NB4 (cell line): Measurements from ENCODE around the gene TPPP2.

Experiments
- DNase-seq: peaks from one replicate; pipeline ENCODE4 v3.0.0; 2010; ENCODE audit warnings: low read depth
- H3K4me3 ChIP-seq: one replicate; pipeline ENCODE4 v1.5.1; 2011; ENCODE audit warnings: mild to moderate bottlenecking, low read depth, low read length, moderate library complexity
- MAX ChIP-seq: IDR thresholded peaks from 2 replicates; pipeline ENCODE4 v1.6.1; 2011; ENCODE audit warnings: low read depth, low read length
- MYC ChIP-seq: IDR thresholded peaks from 2 replicates; pipeline ENCODE4 v1.6.1; 2011; ENCODE audit warnings: low read depth, low read length
- POLR2A ChIP-seq: IDR thresholded peaks from 2 replicates; pipeline ENCODE4 v1.6.1; 2011; ENCODE audit warnings: mild to moderate bottlenecking; ENCODE audit not compliant: insufficient read length; ENCODE audit errors: extremely low read depth
- TF ChIP-seq, protein P1 (sequence below): IDR thresholded peaks from one replicate; pipeline ENCODE4 v1.5.1; 2012; ENCODE audit warnings: low read depth, low read length

Gene TPPP2

DNA sequence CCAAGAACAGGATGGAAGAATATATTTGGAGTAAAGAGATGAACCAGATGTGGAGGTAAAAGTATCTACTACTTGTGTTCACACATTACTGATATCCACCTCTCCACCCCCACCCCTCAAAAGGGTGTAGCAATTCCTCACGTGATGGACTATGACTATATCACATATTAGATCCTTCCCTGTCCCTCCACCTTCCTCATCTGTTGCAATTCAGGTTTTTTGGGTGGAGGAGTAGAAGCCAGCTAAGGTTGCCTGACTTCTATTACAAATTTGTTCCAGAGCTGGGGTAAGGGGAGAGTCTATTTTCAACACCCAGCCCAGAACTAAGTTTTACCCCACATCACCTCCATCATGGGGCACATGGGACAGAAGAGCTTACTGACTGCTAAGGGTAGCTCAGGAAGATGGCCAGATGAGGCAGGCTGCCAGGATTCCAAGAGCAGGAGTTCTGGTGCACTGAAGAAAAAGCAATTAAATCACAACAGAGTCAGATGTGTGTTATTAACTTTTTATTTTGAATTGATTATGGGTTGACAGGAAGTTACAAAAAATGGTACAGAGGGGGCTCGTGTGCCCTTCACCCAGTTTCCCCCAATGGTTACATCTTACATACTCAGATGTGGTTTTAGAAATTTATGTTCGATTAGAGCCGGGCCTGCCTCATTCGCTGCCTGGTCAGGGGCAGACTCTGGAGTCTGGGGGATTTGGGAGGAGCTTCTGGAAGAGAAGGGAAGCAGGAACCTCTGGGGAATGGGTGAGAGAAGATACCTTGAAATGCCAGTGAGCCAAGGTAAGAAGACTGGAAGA lies 2.5 kb downstream of the TPPP2 start:
- DNase-seq, result no peak
- TF ChIP-seq, protein P1, sequence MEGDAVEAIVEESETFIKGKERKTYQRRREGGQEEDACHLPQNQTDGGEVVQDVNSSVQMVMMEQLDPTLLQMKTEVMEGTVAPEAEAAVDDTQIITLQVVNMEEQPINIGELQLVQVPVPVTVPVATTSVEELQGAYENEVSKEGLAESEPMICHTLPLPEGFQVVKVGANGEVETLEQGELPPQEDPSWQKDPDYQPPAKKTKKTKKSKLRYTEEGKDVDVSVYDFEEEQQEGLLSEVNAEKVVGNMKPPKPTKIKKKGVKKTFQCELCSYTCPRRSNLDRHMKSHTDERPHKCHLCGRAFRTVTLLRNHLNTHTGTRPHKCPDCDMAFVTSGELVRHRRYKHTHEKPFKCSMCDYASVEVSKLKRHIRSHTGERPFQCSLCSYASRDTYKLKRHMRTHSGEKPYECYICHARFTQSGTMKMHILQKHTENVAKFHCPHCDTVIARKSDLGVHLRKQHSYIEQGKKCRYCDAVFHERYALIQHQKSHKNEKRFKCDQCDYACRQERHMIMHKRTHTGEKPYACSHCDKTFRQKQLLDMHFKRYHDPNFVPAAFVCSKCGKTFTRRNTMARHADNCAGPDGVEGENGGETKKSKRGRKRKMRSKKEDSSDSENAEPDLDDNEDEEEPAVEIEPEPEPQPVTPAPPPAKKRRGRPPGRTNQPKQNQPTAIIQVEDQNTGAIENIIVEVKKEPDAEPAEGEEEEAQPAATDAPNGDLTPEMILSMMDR, result no peak
- TF ChIP-seq MYC, result no peak
- TF ChIP-seq MAX, result no peak
- TF ChIP-seq POLR2A, result no peak
- no peak overlapping the region for H3K4me3 ChIP-seq

GRCh38 chr14:21033133-21033698 lies 3.2 kb downstream of the TPPP2 start:
- no peak for DNase-seq
- TF ChIP-seq MAX (no peak), MYC (no peak), POLR2A (no peak)
- TF ChIP-seq, protein P1, result no peak
- H3K4me3 ChIP-seq, result no peak overlapping the region

- H3K4me3 ChIP-seq, result no peak within 1 kb of the TSS
- TF ChIP-seq, protein P1, result no peak
- TF ChIP-seq POLR2A (no peak), MYC (no peak), MAX (no peak)
- no peak for DNase-seq
Measured at GRCh38 chr14:21034707-21035106, 4.7 kb downstream of the TPPP2 start, which contains the start of gene RNASE13. Gene RNASE13 (minus strand): TSS chr14:21034807. CDS start chr14:21034288, 519 bp downstream.

DNA sequence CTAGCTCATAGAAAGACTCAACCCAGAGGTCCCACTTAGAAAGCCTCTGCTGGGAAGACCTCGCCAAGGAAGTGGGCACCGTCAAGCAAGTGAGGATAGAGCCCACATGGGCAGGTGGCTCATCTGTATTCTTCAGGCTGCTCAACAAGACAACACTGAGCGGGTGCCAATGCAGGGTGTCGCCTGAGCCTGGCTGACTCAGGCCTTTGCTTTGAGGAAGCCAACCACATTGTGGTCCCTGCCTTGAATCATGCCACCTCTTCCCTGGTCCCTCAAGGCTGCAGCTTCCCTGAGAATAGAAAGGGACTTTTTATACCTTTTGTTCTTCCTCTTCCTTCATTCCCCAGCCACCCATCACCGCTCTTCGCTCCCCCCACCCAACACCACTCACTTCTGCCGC lies 6.7 kb downstream of the TPPP2 start:
- TF ChIP-seq MAX, result no peak
- TF ChIP-seq, protein P1, result no peak
- no peak for TF ChIP-seq POLR2A
- no peak for TF ChIP-seq MYC
- H3K4me3 ChIP-seq, result no peak overlapping the region
- no peak for DNase-seq

GRCh38 chr14:21037156-21037555 lies 7.1 kb downstream of the TPPP2 start:
- no peak overlapping the region for H3K4me3 ChIP-seq
- no peak for DNase-seq
- TF ChIP-seq MAX, result no peak
- TF ChIP-seq, protein P1, result no peak
- TF ChIP-seq MYC, result no peak
- TF ChIP-seq POLR2A, result no peak
